Fibroblast of peridontal ligament (primary cell): ENCODE results near the gene THADA.

Source experiments
- DNase-seq: peaks from one replicate; pipeline ENCODE4 v3.0.0-alpha.2; 2010; ENCODE audit errors: extremely low read depth

THADA gene

DNA sequence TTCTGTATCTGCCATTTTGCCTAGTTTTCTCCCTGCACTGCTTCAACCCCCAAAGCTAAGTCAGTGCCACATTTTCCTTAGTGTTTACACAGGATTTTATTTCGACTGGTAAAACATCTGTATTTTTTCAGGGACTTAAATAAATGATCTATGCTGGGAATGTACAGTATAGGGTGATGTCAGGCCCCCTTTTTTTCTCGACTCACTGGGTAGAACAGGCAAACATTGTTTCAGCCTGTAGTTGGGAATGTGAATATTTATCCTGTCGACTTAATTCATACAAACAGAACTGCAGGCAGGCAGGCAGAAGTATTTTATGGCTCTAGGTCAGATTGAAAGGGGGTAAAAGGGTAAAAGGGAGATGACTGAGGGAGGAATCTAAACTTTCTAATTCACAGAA is 245.9 kb downstream of the THADA start:
- DNase-seq = peak; percentile 74

- DNase-seq = peak; percentile 71
Measured at GRCh38 chr2:43348908-43349661, 246.8 kb downstream of the THADA start.

DNA sequence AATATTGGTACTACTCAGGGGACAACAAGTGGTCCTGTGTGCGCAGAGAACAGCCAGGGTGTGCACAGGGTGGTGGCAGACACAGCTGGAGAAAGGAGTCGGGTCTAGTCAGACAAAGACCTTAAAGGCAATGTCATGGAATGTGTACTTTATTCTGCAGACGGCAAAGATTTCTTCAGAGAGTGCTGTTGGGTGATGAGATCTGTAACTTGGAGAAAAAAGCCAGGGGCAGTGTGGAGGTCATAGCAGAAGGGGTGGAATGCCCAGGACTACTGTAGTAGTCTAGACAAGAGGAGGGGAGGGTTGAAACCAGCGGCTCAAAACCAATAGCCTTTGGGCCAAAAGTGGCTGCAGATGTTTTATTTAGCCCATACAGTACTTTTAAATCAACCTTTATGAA is 248.1 kb downstream of the THADA start:
- no peak for DNase-seq

DNA sequence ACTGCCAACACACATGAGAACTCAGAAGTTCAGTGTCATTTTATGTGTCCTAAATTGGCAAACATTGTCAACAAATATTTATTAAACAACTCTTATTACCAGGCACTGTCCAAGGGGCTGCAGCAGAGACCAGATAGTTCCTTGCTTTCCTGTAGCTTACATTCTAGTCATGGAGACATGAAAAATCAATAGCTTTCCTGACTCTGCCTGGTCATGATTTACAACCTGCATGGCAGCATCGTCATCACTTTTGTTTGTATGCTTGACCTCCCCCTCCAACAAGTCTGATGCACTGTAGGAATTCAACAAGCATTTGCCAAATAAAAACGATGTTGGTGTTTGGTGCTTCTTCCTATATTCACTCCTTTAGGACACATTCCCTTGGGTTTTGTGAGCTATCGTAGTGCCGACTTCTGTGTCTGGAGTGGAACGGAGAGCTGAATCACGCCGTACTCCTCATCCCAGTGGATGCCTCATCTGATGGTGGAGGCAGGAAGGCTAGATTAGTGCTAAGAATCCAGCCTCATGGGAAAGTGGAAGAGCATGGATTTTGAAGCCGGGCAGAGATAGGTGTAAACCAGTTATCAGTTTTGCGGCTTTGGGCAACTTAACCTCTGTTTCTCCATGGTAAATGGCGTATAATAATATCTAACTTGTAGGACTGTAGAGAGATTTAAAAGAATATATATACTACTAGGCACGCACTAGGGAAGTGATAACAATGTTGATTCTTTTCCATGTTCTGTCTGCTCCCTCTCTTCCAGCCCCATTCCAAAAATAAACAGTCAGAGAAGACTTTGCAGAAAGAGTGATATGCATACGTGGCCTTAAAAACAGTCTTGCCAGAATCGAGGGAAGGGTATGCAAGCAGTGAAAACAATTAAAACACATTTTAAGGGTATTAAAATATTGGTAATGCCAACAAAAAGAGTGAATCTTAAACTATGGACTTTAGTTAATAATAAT is 249.0 kb downstream of the THADA start:
- DNase-seq = no peak

- DNase-seq = no peak
Measured at GRCh38 chr2:43345872-43346271, 250.0 kb downstream of the THADA start.

DNA sequence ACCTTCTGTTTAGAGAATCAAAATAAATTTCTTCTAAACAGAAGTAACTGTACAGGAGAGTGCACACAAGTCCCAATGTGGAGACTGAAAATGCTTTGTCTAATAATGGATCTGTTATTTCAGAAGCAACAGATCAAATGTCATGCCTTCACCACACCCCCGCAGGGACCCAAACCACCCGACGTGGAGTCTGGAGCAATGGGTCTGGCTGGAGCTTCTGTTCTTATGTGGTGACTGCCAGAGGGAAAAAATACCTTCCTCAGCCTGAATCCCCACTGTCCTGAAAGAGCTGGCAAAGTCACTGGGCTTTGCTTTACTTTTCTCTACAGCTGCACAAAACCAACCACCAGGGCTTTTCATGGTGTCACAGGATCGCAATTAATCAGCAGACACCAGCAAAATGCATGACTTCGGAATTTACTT is 250.4 kb downstream of the THADA start:
- DNase-seq = peak; percentile 50

- DNase-seq = no peak
Measured at GRCh38 chr2:43344868-43345373, 250.9 kb downstream of the THADA start.

DNA sequence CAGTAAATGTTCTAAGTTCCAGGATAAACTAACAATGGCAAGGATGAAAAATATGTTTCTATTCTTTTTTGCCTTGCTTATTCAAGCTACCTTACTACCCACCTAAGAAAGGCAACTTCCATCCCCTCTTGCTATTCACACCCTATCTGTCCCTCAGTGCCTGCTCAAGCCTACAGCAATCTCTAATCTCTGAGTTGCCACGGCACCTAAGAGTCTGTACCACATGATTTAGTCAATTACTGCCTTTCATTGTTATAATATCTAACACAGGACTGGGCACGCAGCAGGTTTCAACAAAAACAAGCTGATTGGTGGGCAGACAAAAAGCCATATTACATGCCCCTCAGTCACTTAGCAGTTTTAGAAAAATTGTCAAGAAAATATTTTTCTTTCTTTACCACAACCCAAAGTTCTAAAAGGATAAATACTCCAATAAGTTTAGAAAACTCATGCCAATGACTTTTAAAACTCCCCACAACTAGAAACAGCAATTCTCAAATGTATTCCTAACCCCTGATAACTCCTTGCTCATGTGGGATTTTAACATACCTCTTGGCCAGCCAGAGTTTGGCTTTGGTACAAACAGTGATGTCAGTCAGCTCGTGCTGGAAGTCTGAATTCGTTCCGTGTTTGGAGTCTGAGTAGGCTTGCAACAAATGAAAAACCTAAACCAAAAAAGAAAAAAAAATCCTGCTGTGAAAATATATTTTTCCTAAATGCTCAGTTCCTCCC is 252.1 kb downstream of the THADA start:
- DNase-seq = peak; percentile 99

GRCh38 chr2:43341959-43342757 is 253.7 kb downstream of the THADA start:
- DNase-seq = no peak

GRCh38 chr2:43340945-43341356 is 254.9 kb downstream of the THADA start:
- DNase-seq = peak; percentile 66

GRCh38 chr2:43340066-43340465 is 255.8 kb downstream of the THADA start:
- peak; percentile 71 for DNase-seq

- DNase-seq = peak; percentile 97
Measured at GRCh38 chr2:43333656-43334144, 262.1 kb downstream of the THADA start.

- DNase-seq = peak; percentile 40
Measured at GRCh38 chr2:43333101-43333655, 262.7 kb downstream of the THADA start.

DNA sequence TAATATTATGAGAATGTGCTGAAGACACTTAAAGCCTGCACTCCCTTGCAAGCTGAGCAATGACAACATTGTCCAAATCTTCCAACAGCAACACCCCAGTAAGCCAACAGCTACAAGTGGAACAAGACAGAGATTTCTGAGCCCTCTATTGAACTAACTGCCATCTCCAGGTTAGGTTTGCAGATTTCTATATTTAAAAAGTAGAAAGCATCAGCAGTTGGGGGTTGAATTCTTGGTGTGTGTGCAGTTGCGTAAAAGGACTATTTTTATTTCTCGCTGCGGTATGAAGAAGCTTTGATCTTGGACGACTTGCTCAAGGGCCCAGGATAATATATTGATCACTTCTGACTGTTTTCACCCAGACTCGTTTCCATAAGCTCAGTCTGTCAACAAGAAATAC is 263.2 kb downstream of the THADA start:
- no peak for DNase-seq

DNA sequence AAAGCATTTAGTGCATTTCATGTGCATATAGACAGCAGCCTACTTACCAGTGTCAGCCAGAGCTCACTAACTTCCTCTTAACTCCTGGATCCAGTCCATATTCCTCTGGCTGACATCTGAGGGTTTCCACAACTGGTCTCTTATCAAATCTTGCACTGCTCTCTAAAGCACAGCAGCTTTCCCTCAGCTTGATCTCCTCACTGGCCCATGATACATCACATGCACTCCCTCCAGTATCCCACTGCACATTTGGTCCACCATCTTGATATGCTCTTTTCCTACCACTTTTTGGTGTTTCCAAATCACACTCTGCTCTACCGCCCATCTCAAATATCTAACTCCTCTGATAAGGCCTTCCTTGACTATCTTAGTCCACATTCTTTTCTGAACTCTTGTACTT is 264.4 kb downstream of the THADA start:
- DNase-seq = peak; percentile 50

DNA sequence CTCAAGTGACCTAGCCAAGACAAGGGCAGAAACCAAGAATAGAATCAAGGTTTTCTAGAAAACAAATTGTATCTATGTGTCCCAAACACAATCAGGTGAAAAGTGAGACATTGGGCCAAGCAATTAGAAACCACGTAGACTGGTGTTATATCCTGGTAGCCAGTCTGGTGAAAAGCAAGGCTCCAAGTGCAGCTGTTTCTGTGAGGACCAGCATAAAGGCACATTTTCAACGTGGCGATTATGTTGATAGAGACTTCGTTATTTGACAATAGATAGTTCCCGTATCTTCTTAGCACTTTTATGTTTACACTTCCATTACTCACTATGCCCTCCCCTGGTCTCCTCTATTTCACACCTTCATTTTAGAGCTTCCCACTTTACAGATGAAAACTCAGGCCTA is 266.2 kb downstream of the THADA start:
- DNase-seq = no peak

DNA sequence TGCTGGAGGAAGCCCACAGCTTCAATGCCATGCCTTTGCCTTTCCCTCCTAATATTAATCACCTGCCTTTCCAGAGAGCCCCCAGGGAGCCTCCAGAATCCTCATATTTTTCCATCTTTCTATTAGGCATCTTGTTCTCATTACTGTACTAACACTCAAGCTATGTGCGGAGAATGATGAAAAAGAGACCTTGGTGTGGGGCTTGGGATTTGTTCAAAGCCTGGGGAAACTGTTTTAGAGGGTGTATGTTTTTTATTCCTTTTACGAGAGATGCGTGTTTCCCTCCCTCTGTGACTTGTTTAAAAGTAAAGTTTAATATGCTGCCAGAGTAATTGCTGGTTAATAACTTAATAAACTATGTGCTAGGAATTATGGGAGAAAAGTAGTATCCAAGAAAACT is 267.0 kb downstream of the THADA start:
- no peak for DNase-seq

- DNase-seq = no peak
Measured at GRCh38 chr2:43328133-43328532, 267.7 kb downstream of the THADA start.

- DNase-seq = no peak
Measured at GRCh38 chr2:43327119-43327518, 268.7 kb downstream of the THADA start.

- no peak for DNase-seq
Measured at GRCh38 chr2:43326101-43326825, 269.6 kb downstream of the THADA start.
